Iris pigment epithelial cell (primary cell): ENCODE measurements around the gene PTPRCAP.

Experiments used
- DNase-seq: peaks from one replicate; pipeline ENCODE4 v3.0.0-alpha.2; 2011; ENCODE audit warnings: low read depth

Gene PTPRCAP

DNA sequence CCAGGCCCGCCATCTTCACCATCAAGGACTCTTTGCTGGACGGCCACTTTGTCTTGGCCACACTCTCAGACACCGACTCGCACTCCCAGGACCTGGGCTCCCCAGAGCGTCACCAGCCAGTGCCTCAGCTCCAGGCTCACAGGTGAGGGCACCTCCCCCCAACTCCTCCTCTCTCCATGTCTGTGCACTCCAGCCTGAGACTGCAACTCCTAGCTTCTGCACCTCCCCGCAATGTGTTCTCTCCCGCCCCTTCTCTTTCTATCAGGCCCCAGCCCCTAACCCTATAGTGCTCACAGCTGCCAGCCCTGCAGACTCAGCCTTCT lies 41.3 kb downstream of the PTPRCAP start:
- no peak for DNase-seq

DNA sequence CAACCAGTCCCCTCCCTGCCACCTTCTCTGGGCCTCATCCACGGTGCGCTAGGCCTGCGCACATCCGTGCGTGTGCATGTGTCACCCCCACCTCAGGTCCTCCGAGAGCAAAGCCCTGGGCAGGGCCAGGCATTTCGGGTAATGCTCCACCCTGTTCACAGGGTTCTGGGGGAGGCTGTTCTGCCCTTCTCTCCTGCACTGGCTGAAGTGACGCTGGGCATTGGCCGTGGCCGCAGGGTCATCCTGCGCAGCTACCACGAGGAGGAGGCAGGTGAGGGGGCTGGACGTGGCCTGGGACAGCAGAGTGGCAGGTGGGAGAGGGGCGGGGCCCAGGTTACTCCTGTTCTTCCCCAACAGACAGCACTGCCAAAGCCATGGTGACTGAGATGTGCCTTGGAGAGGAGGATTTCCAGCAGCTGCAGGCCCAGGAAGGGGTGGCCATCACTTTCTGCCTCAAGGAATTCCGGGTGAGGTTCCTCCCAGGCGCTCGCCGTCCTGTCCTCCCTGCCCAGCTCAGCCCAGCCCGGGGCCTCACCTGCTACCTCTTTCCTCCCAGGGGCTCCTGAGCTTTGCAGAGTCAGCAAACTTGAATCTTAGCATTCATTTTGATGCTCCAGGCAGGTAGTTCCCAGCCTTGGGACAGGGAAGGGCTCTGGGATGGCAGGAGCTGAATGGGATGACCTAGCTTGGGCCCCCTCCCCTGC lies 41.8 kb downstream of the PTPRCAP start:
- no peak for DNase-seq

DNA sequence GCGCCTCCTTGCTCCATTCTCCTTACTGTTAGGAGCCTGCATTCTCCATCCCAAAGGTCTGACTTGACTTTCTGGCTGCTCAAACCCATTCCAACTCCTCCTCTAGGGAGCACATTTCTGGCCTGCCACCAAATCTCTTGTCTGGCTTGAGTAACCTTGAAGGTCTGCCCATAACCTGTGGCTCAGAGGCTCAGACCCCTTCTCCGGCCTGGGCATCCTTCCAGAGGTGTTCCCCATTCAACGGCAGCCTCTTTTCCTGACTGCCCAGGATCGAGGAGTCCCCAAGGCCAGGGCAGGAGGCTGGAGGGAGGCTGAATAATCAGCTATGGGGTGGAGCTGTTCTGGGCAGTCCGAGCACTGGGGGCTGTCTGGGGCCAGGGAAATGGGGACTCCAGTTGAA lies 43.5 kb downstream of the PTPRCAP start:
- no peak for DNase-seq

DNA sequence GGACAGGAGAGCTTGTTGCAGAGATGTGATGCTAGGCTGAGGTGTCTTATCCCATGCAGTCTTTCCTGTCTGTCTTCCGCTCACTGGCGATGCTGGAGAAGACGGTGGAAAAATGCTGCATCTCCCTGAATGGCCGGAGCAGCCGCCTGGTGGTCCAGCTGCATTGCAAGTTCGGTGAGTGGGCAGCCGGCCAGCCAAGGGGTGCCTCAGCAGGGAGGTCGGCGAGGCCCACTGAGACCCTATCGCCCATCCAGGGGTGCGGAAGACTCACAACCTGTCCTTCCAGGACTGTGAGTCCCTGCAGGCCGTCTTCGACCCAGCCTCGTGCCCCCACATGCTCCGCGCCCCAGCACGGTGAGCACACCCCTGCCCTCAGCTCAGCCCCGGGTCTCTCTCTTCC lies 44.0 kb downstream of the PTPRCAP start:
- DNase-seq: no peak

DNA sequence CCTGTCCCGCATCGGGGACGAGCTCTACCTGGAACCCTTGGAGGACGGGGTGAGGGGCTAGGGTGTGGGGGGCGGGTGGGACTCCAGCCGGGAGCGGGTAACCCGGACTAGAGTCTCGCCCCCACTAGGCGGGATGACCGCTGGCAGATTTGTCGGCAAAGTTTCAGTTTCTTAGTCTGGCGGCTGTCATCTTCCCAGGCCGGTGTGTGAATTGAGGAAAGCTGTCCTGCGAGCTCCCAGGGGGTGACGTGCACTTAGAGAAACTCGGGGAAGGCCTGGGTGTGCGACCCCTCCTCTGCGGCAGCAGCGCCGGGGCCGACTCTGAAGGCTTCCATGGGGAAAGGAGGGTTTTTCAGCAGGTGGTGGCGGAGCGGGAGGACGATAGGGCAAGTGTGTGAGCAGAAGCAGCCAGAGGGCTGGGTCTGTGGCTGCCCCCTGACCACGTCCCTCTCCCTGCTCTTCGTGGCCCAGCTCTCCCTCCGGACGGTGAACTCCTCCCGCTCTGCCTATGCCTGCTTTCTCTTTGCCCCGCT lies 45.2 kb downstream of the PTPRCAP start:
- DNase-seq: no peak

DNA sequence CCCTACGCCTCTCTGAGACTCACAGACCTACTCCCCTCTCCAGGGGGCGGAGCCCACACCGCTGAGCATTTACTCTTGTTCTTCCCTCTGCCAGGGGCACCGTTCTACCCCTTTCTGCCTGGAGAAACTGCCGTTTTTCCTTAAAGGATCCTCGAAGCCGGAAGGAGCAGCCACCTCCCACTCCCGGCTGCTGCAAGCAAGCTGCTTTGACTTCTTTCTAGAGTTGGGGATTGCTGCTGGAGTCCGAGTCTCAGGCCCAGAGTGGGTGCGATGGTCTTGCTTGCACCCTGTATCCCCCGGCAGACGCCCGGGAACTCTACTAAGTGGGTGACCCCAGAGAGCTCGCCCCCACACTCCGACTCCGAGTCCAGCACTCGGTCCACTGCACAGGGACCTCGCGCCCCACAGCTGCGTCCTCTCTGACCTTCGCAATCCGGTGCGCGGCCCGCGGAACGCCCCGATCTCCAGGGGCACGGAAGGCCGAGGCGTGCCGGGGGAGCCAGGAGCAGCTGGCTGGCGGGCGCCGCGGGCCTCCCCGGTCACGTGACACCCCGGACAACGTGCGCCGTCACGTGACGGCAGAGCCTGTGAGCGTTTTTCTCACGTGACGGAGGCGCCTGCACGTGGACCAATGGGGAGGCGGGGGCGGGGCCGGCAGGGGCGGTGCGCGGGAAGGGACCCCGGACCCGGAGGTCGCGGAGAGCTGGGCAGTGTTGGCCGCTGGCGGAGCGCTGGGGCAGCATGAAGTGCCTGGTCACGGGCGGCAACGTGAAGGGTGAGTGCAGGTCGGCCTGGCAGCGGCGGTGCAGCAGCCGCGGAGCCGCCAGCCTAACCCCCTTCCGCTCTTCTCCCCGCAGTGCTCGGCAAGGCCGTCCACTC lies 45.9 kb downstream of the PTPRCAP start, which contains the start of gene RAD9A:
Gene RAD9A (plus strand): TSS at position 683 of the 879 bp plus-strand sequence. CDS start 59 bp downstream, at position 742.
- DNase-seq: peak; percentile 89

DNA sequence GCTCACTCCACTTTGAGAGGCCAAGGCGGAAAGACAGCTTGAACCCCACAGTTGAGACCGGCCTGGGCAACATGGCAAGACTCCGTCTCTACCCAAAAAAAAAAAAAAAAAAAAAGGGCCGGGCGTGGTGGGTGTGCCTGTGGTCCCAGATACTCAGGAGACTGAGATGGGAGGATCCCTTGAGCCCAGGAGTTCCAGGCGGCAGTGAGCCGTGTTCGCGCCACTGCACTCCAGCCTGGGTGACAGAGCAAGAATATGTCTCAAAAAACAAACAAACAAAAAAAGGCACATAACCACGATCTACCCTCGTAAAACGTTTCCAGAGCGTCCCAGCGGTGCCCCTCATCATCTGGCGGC lies 46.6 kb downstream of the PTPRCAP start:
- DNase-seq: no peak

DNA sequence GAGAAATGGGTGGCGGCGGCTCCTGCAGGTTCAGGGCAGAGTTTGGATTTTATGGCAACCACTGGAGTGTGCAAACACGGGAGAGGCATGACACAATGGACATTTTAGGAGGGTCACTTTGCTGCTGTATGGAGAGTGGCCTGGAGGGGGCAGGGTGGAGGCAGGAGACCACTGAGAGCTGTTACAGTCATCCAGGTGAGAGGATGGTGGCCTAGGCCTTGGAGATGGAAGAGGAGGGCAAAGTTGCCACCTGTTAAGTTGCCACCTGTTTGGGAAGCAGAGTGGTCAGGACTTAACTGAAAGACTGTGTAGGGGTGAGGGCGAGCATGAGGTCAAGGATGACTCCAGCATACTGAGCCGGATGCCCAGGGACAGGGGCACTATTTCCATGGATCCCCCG lies 48.0 kb downstream of the PTPRCAP start:
- no peak for DNase-seq

DNA sequence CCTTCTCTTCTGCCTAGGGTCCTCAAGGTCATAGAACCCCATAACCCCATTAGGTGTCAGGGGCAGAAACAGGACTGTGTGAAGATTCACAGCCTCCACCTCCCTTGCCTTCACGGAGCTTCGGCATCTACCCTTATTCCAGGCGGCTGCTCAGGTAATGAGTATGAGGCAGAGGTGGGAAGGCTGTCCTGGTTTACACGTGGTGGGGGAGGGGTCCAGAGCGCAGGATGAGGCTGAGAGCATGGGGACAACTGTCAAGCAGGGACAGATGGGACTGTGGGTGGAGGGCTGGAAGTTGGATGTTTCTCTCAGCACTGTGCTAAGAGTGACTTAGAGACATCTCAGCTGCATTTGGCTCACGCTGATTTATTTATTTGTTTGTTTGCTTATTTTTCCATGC lies 50.0 kb downstream of the PTPRCAP start:
- no peak for DNase-seq

DNA sequence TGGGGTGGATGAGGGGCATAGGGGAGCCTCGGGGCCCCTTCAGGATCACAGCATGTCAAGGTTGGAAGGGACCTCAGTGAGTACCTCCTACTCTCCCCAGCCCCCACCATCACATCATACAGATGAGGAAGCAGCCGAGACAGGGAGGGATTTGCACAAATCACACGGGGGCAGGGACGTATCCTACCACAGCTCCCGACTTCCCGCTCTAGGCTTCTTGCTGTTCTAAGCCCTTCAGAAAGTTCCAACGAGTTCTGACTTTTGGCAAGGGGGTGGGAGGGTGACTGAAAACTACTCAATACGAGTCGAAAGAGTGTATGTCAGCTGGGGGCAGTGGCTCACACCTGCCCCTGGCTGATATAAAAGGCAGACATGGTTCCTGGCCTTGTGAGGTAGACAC lies 50.4 kb downstream of the PTPRCAP start:
- DNase-seq: no peak
